ENCODE measurements around the gene UAP1. TPM values are rescaled to one million over a fixed set of nuclear protein-coding genes. Genes with fewer than 3 reads are reported as not detected.
"Not testable (repeated sequence)": the region's sequence is repeated elsewhere in the genome, so short reads cannot be mapped to it uniquely, and the experiment has no call there.

Gene UAP1
- total RNA-seq, 1 donor from 2014 or later, result 29.4 TPM

DNA sequence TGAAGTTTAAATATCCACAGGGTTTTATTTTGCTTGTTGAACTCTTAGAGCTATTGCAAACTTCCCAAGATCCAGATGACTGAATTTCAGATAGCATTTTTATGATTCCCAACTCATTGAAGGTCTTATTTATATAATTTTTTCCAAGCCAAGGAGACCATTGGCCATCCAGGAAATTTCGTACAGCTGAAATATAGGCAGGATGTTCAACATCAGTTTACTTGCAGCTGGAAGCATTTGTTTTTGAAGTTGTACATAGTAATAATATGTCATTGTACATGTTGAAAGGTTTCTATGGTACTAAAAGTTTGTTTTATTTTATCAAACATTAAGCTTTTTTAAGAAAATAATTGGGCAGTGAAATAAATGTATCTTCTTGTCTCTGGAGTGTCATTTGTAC is 37.9 kb downstream of the UAP1 start:
- H3K36me3 ChIP-seq, result peaks cover 66% of the 10 kb centered on the region

GRCh38 chr1:162603117-162603516 is 41.6 kb downstream of the UAP1 start:
- H3K27me3 ChIP-seq (ENCODE audit: low read depth); H3K27ac ChIP-seq; H3K4me1 ChIP-seq; ATAC-seq; H3K4me3 ChIP-seq; intact Hi-C loops (cut with DNase I); DNase-seq; H3K9me3 ChIP-seq: not testable (repeated sequence)
- H3K36me3 ChIP-seq, result peaks cover 36% of the 10 kb centered on the region

More for the DNA sequence above, 37.9 kb downstream of the UAP1 start:
- no peak overlapping the region for H3K4me3 ChIP-seq
- ATAC-seq (no peak), DNase-seq (no peak)
- no peaks in the 10 kb centered on the region for H3K9me3 ChIP-seq
- no peaks in the 10 kb centered on the region for H3K4me1 ChIP-seq
- H3K27me3 ChIP-seq (ENCODE audit: low read depth), result no peaks in the 10 kb centered on the region
- intact Hi-C loops (cut with DNase I), result no loop called here
- no peak overlapping the region for H3K27ac ChIP-seq
- no peak for TF ChIP-seq CTCF (IDR thresholded peaks at IDR 0.05)

DNA sequence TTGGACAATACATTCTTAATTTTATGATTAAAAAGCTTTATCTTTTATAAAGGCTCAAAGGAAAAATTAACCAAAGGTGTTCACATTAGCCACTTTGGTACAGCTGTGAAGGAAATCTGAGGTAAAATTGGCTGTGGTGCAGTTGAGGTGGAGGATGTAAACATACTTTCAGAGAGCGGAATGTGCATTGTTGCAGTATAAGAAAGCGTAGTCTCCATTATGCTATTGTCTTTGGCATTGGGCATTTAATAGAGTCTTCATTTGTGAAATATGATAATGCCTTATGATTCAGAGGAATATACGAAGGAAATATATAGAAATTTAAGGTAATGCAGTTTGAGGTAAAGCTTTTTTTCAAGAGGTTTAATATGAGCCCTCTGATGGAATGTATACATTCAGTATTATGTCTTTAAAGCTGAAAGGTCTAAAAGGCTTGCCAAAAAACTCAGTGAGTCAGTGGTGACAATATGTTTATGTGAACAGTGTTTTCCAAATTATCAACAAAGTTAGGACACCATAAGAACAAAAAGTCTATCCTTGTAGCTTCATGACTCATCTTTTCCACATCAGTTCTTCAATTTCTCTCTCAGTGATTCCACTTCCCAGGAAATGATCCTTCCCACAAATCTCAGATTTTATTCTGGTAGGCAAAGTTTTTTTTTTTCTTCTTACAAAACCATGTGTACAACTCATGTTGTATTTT is 43.9 kb downstream of the UAP1 start:
- Histone ChIP-seq H3K36me3 (peaks cover 16% of the 10 kb centered on the region), H3K4me1 (no peaks in the 10 kb centered on the region), H3K27ac (no peak overlapping the region), H3K9me3 (no peaks in the 10 kb centered on the region), H3K27me3 (ENCODE audit: low read depth) (no peaks in the 10 kb centered on the region), H3K4me3 (no peak overlapping the region)
- ATAC-seq (no peak), DNase-seq (no peak)
- no peak for TF ChIP-seq CTCF (IDR thresholded peaks at IDR 0.05)
- intact Hi-C loops (cut with DNase I), result no loop called here

DNA sequence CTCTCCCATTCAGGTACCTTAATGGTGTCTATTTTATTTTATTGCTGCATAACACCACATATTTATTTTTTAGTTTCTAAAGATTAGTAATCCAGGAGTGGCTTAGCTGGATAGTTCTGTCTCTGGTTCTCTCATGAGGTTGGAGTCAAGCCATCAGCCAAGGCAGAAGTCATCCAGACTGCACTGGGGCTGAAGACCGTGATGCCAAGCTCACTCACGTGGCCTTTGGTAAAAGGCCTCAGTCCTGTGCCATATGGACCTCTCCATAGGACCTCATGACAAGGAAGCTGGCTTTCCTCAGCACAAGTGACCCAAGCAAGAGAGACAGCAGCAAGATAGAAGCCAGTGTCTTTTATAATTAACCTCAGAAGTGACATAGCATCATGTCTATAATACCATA is 47.8 kb downstream of the UAP1 start:
- ATAC-seq, result no peak
- no peaks in the 10 kb centered on the region for H3K9me3 ChIP-seq
- DNase-seq, result no peak
- H3K27me3 ChIP-seq (ENCODE audit: low read depth), result no peaks in the 10 kb centered on the region
- no peaks in the 10 kb centered on the region for H3K36me3 ChIP-seq
- intact Hi-C loops (cut with DNase I), result no loop called here
- no peak overlapping the region for H3K4me3 ChIP-seq
- H3K4me1 ChIP-seq, result peaks cover 11% of the 10 kb centered on the region
- TF ChIP-seq CTCF (IDR thresholded peaks at IDR 0.05), result no peak
- no peak overlapping the region for H3K27ac ChIP-seq

DNA sequence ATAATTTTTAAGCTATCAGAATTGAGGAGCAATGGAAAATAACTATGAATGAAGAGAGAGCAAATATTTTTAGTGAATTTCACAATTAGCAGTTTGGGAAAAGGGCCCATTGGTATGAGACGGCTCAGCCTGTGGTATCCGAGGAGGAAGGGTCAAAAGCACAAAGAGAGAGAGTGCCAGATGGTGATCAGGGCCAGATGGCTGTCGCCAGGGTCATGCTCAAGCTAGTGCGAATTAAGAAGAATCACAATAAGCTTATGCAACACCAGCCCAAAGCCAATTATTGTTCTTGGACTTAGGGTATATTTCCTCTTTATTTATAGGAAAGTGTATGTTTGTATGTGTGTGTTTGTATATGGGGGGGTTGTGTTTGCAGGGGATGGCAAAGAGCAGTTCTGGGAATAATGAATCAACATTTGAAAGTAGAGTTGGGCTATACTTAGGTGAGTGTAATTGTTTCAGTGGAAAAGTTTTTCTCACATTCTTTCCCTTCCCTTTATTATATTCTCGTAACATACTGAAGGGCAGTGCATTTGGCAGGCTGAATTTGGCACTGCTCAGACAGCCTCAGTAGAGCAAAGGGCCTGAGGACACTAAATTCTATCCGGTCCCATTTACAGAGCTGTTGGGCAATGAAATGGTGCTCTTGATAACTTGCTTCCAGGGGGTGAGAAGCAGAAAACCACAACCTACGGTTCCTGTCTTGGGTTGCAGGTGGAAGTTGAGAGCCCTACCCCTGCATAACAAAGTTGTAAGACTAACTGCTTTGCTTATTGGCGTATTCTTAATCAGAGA is 51.3 kb downstream of the UAP1 start:
- intact Hi-C loops (cut with DNase I), result no loop called here
- H3K4me1 ChIP-seq, result peaks cover 11% of the 10 kb centered on the region

More for the DNA sequence above, 51.3 kb downstream of the UAP1 start:
- peak; percentile 71 to 81 for ATAC-seq
- Histone ChIP-seq H3K9me3 (peaks cover 14% of the 10 kb centered on the region), H3K27ac (no peak overlapping the region), H3K4me3 (no peak overlapping the region), H3K36me3 (no peaks in the 10 kb centered on the region), H3K27me3 (ENCODE audit: low read depth) (no peaks in the 10 kb centered on the region)
- TF ChIP-seq CTCF (IDR thresholded peaks at IDR 0.05), result no peak
- no peak for DNase-seq
